ENCODE data around the gene COX15. TPM values are rescaled to one million over a fixed set of nuclear protein-coding genes. Genes with fewer than 3 reads are reported as not detected.
A peak's percentile ranks its signal among the peaks of the same experiment; 100 is the strongest.

Gene COX15
- total and polyA plus RNA-seq, 2 donors (not counting 3 experiments of a cell fraction or from before 2014, with no cell fraction given) = 16.6 to 34.6 TPM

DNA sequence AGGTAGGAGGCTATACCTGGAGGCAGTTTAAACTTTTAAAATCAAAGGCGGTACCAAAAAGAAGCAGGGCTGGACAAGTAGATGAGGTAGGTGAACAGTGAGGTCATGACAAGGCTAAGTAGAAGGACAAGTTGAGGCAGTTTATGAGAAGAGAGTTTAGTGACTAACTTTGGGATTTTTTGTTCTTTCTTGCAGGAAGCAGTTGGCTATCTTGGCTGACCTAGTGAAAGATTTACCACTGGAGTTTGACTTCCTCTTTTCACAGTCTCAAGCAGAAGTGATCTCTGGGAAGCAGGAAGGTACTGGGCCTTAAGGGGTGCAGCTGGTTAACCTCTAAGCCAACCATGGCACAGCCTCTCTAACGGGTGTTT, 46.3 kb downstream of the COX15 start:
- Histone ChIP-seq H3K79me2 (ENCODE audit: control insufficient read depth, insufficient read depth, low read length) (no peaks in the 10 kb centered on the region), H3K4me1 (ENCODE audit: control insufficient read depth, extremely low read depth, insufficient read depth, low read length) (no peaks in the 10 kb centered on the region), H4K20me1 (replicated peaks; ENCODE audit: control insufficient read depth, extremely low read depth, insufficient read depth, low read length) (no peaks in the 10 kb centered on the region), H3K9me1 (replicated peaks; ENCODE audit: control insufficient read depth, extremely low read depth, insufficient read depth, low read length) (no peaks in the 10 kb centered on the region), H3K36me3 (ENCODE audit: control insufficient read depth in 2 of 2, extremely low read depth in 1 of 2, insufficient read depth in 2 of 2, low read length in 2 of 2) (peaks cover 0 to 3% of the 10 kb centered on the region in 2 experiments), H3K9me3 (replicated peaks; ENCODE audit: control insufficient read depth, insufficient read depth, low read length) (no peaks in the 10 kb centered on the region), H3K9ac (replicated peaks; ENCODE audit: extremely low read depth, insufficient read depth, low read length) (no peak overlapping the region), H2AFZ (ENCODE audit: low read depth, low read length) (no peak overlapping the region), H3K4me3 (replicated peaks in 1 of 3; ENCODE audit: insufficient read depth in 1 of 3, low read depth in 1 of 3, low read length in 3 of 3) (no peak overlapping the region), H3K27ac (ENCODE audit: insufficient read depth, low read depth, low read length) (no peak overlapping the region), H3K27me3 (ENCODE audit: control insufficient read depth in 2 of 2, insufficient read depth in 2 of 2, low read length in 2 of 2) (no peaks in the 10 kb centered on the region), H3K4me2 (ENCODE audit: insufficient read depth, low read length) (no peak overlapping the region)
- DNase-seq (ENCODE audit: low read depth, low spot score) (peak; percentile 33), FAIRE-seq (no peak)
- ChIA-PET CTCF (no interaction called here), POLR2A (no interaction called here)
- dilution Hi-C loops (cut with MboI; ENCODE audit: extremely low pct_ligation_motif_present, low sequenced_read_pairs) = no loop called here
- BruUV-seq (replicated peaks) = no TSS peak
- intact Hi-C loops (cut with micrococcal nuclease) = no loop called here
- no peak for TF ChIP-seq EZH2 (IDR thresholded peaks at IDR 0.05; ENCODE audit: borderline replicate concordance, low read depth, low read length, severe bottlenecking)
- no peak for TF ChIP-seq JUN (IDR thresholded peaks at IDR 0.05; ENCODE audit: borderline replicate concordance, insufficient read depth, insufficient read length, low read depth)
- TF ChIP-seq POLR2AphosphoS5 (IDR thresholded peaks at IDR 0.05; ENCODE audit: insufficient read depth, low read depth, low read length) = no peak
- TF ChIP-seq GATA2 (IDR thresholded peaks at IDR 0.05; ENCODE audit: insufficient read depth, insufficient read length, low read depth, low read length) = no peak
- TF ChIP-seq, protein P1, sequence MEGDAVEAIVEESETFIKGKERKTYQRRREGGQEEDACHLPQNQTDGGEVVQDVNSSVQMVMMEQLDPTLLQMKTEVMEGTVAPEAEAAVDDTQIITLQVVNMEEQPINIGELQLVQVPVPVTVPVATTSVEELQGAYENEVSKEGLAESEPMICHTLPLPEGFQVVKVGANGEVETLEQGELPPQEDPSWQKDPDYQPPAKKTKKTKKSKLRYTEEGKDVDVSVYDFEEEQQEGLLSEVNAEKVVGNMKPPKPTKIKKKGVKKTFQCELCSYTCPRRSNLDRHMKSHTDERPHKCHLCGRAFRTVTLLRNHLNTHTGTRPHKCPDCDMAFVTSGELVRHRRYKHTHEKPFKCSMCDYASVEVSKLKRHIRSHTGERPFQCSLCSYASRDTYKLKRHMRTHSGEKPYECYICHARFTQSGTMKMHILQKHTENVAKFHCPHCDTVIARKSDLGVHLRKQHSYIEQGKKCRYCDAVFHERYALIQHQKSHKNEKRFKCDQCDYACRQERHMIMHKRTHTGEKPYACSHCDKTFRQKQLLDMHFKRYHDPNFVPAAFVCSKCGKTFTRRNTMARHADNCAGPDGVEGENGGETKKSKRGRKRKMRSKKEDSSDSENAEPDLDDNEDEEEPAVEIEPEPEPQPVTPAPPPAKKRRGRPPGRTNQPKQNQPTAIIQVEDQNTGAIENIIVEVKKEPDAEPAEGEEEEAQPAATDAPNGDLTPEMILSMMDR (IDR thresholded peaks at IDR 0.05; ENCODE audit: extremely low read depth in 1 of 2, insufficient read depth in 1 of 2, low read depth in 1 of 2, low read length in 2 of 2) = no peak
- no peak for TF ChIP-seq FOS (IDR thresholded peaks at IDR 0.05; ENCODE audit: borderline replicate concordance, insufficient read depth, low read length)
- TF ChIP-seq POLR2A (IDR thresholded peaks at IDR 0.05; ENCODE audit: low read depth, low read length) = no peak
- no peak for TF ChIP-seq MYC (IDR thresholded peaks at IDR 0.05; ENCODE audit: low read depth, low read length)
- TF ChIP-seq, protein P2, sequence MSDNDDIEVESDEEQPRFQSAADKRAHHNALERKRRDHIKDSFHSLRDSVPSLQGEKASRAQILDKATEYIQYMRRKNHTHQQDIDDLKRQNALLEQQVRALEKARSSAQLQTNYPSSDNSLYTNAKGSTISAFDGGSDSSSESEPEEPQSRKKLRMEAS (IDR thresholded peaks at IDR 0.05; ENCODE audit: insufficient read depth, insufficient read length) = no peak
